Esophagus muscularis mucosa (tissue), 3 donors: Measurements from ENCODE around the gene KNOP1.

Experiments used
- POLR2A ChIP-seq: fragments of 450-650 bp; IDR thresholded peaks from one replicate; pipeline ENCODE4 v1.6.1; 2017; ENCODE audit warnings: antibody characterized with exemption, moderate library complexity, mild to moderate bottlenecking, low read depth
- POLR2AphosphoS5 ChIP-seq, 2 donors: sonication (generic); formaldehyde crosslinking; IDR thresholded peaks; one replicate each; pipeline ENCODE4 v1.6.1; 2017; ENCODE audit warnings: antibody characterized with exemption in 2 of 2
- TF ChIP-seq, protein P1 (sequence below), 3 experiments: fragments of 200-600 bp in 2 of 3; fragments of 450-650 bp in 1 of 3; sonication (generic) in 2 of 3; IDR thresholded peaks; one replicate each; pipeline ENCODE4 v1.5.1; 2017 to 2019; ENCODE audit warnings: antibody characterized with exemption in 3 of 3, mild to moderate bottlenecking in 2 of 3, moderate library complexity in 1 of 3

DNA sequence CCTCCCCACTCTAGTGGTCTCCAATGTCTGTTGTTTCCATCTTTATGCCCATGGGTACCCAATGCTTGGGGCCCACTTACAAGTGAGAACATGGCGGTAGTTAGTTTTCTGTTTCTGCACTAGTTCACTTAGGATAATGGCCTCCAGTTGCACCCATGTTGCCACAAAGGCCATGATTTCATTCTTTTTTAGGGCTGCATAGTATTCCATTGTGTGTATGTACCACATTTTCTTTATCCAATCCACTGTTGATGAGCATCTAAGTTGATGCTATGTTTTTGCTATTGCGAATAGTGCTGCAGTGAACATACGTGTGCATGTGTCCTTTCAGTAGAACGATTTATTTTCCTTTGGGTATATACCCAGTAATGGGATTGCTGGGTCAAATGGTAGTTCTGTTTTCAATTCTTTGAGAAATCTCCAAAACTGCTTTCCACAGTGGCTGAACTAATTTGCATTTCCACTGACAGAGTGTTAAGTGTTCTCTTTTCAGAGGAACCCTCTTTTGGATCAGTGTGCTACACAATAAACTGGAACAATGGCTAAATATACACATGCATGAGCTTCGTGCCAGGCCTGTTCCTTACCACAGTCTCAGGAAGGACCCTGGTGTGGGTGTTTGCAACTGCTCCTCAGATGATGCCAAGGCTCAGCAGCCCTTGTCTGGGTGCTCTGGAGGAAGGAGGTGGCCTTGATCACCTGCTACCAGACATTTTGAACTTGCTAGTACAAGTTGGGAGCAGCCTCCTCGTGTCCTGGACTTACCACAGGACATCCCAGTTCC is 34.4 kb downstream of the KNOP1 start:
- TF ChIP-seq POLR2A, result no peak
- TF ChIP-seq, protein P1, sequence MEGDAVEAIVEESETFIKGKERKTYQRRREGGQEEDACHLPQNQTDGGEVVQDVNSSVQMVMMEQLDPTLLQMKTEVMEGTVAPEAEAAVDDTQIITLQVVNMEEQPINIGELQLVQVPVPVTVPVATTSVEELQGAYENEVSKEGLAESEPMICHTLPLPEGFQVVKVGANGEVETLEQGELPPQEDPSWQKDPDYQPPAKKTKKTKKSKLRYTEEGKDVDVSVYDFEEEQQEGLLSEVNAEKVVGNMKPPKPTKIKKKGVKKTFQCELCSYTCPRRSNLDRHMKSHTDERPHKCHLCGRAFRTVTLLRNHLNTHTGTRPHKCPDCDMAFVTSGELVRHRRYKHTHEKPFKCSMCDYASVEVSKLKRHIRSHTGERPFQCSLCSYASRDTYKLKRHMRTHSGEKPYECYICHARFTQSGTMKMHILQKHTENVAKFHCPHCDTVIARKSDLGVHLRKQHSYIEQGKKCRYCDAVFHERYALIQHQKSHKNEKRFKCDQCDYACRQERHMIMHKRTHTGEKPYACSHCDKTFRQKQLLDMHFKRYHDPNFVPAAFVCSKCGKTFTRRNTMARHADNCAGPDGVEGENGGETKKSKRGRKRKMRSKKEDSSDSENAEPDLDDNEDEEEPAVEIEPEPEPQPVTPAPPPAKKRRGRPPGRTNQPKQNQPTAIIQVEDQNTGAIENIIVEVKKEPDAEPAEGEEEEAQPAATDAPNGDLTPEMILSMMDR (IDR thresholded peaks at IDR 0.05), result no peak
- no peak for TF ChIP-seq POLR2AphosphoS5 (IDR thresholded peaks at IDR 0.05)
